WTC11 (cell line): ENCODE data around the gene TMEM9B. TPM values are rescaled to one million over a fixed set of nuclear protein-coding genes. Genes with fewer than 3 reads are reported as not detected.

Experiments used
- ATAC-seq: fragments of 200-7000 bp; cut with Tn5 transposase; 2 replicates; pipeline ENCODE4 v1.10.0; 2021; ENCODE audit warnings: mild to moderate bottlenecking, moderate library complexity
- CTCF ChIA-PET: fragments of 300-600 bp; sonication (Branson Sonifier 250); formaldehyde crosslinking; loops from one replicate; lab custom pipeline; 2021; ENCODE audit warnings: antibody characterized with exemption; lab: Charles Lee
- POLR2A ChIA-PET: fragments of 350-600 bp; sonication (Branson Sonifier 250); formaldehyde crosslinking; loops from one replicate; lab custom pipeline; 2021; ENCODE audit warnings: antibody characterized with exemption; lab: Charles Lee
- DNase-seq: peaks from one replicate; pipeline ENCODE4 v3.0.0; 2021; ENCODE audit warnings: low spot score
- H3K27ac Mint-ChIP-seq: 2 replicates; pipeline ENCODE4 v1.8.0; 2021; ENCODE audit warnings: mixed read lengths
- H3K27me3 Mint-ChIP-seq: 2 replicates; pipeline ENCODE4 v1.8.0; 2021; ENCODE audit warnings: low read depth, mild to moderate bottlenecking, moderate library complexity, mixed read lengths
- H3K36me3 Mint-ChIP-seq: 2 replicates; pipeline ENCODE4 v1.8.0; 2021; ENCODE audit warnings: mixed read lengths
- H3K4me1 Mint-ChIP-seq: 2 replicates; pipeline ENCODE4 v1.8.0; 2022; ENCODE audit warnings: mixed read lengths
- H3K4me3 Mint-ChIP-seq: 2 replicates; pipeline ENCODE4 v1.8.0; 2021; ENCODE audit warnings: mild to moderate bottlenecking, moderate library complexity, mixed read lengths
- H3K9me3 Mint-ChIP-seq: 2 replicates; pipeline ENCODE4 v1.8.0; 2021; ENCODE audit warnings: mixed read lengths
- FOXK1 ChIP-seq: sonication (generic); formaldehyde crosslinking; IDR thresholded peaks from 2 replicates; pipeline ENCODE4 v1.8.0; 2022; ENCODE audit warnings: mild to moderate bottlenecking, moderate library complexity, missing genetic modification reagents
- GABPB1 ChIP-seq: sonication (generic); formaldehyde crosslinking; IDR thresholded peaks from 2 replicates; pipeline ENCODE4 v1.8.1; 2023; ENCODE audit warnings: mild to moderate bottlenecking, missing genetic modification reagents
- GTF2I ChIP-seq: fragments of 250-450 bp; sonication (Bioruptor Pico); conservative IDR thresholded peaks from 2 replicates; pipeline ENCODE4 v1.4.0; 2021; ENCODE audit warnings: mild to moderate bottlenecking
- HMGA2 ChIP-seq: fragments of 250-450 bp; sonication (Bioruptor Pico); IDR thresholded peaks from 2 replicates; pipeline ENCODE4 v1.4.0; 2021; ENCODE audit warnings: mild to moderate bottlenecking, moderate library complexity
- NR1H2 ChIP-seq: sonication (generic); formaldehyde crosslinking; IDR thresholded peaks from 2 replicates; pipeline ENCODE4 v1.9.0; 2021; ENCODE audit warnings: mild to moderate bottlenecking, moderate library complexity, missing genetic modification reagents
- OVOL2 ChIP-seq: fragments of 250-450 bp; sonication (Bioruptor Pico); IDR thresholded peaks from 2 replicates; pipeline ENCODE4 v1.9.0; 2021; ENCODE audit warnings: mild to moderate bottlenecking, borderline replicate concordance
- SMAD3 ChIP-seq: sonication (generic); formaldehyde crosslinking; IDR thresholded peaks from 2 replicates; pipeline ENCODE4 v1.8.0; 2022; ENCODE audit warnings: missing genetic modification reagents, mild to moderate bottlenecking, borderline replicate concordance
- TCF7 ChIP-seq: sonication (generic); formaldehyde crosslinking; IDR thresholded peaks from 2 replicates; pipeline ENCODE4 v1.8.0; 2022; ENCODE audit warnings: mild to moderate bottlenecking, low read depth, missing genetic modification reagents, moderate library complexity
- ZNF317 ChIP-seq: sonication (generic); formaldehyde crosslinking; IDR thresholded peaks from 2 replicates; pipeline ENCODE4 v1.8.1; 2023; ENCODE audit warnings: low read depth, mild to moderate bottlenecking, moderate library complexity, missing genetic modification reagents, borderline replicate concordance
- ZNF396 ChIP-seq: fragments of 250-450 bp; sonication (Bioruptor Pico); IDR thresholded peaks from 2 replicates; pipeline ENCODE4 v1.8.0; 2021; ENCODE audit warnings: mild to moderate bottlenecking, moderate library complexity, borderline replicate concordance
- ZNF416 ChIP-seq: fragments of 250-450 bp; sonication (Bioruptor Pico); IDR thresholded peaks from 2 replicates; pipeline ENCODE4 v1.9.0; 2021; ENCODE audit warnings: mild to moderate bottlenecking, inconsistent platforms
- total RNA-seq: library from RNA; stranded (reverse); gene quantifications from 3 replicates; pipeline ENCODE4 v1.2.3, GENCODE V29; 2021
- TF ChIP-seq, protein P1 (sequence below): sonication (generic); formaldehyde crosslinking; IDR thresholded peaks from 2 replicates; pipeline ENCODE4 v1.8.1; 2022; ENCODE audit warnings: mild to moderate bottlenecking, missing genetic modification reagents, moderate library complexity, borderline replicate concordance
- TF ChIP-seq, protein P2 (sequence below): fragments of 250-450 bp; sonication (Bioruptor Pico); IDR thresholded peaks from 2 replicates; pipeline ENCODE4 v1.8.0; 2021; ENCODE audit warnings: mild to moderate bottlenecking
- TF ChIP-seq, protein P3 (sequence below): sonication (generic); formaldehyde crosslinking; IDR thresholded peaks from 2 replicates; pipeline ENCODE4 v1.8.1; 2022; ENCODE audit warnings: low read depth, missing genetic modification reagents, borderline replicate concordance
- TF ChIP-seq, protein P4 (sequence below): fragments of 250-450 bp; sonication (Bioruptor Pico); IDR thresholded peaks from 2 replicates; pipeline ENCODE4 v1.9.0; 2021; ENCODE audit warnings: moderate library complexity, mild to moderate bottlenecking, inconsistent platforms, borderline replicate concordance
- TF ChIP-seq, protein P5 (sequence below): sonication (generic); formaldehyde crosslinking; IDR thresholded peaks from 2 replicates; pipeline ENCODE4 v1.8.0; 2023; ENCODE audit warnings: missing genetic modification reagents, mild to moderate bottlenecking, borderline replicate concordance
- TF ChIP-seq, protein P6 (sequence below): fragments of 250-450 bp; sonication (Bioruptor Pico); IDR thresholded peaks from 2 replicates; pipeline ENCODE4 v1.9.0; 2021; ENCODE audit warnings: mild to moderate bottlenecking
- TF ChIP-seq, protein P7 (sequence below): sonication (generic); formaldehyde crosslinking; IDR thresholded peaks from 2 replicates; pipeline ENCODE4 v1.8.0; 2022; ENCODE audit warnings: mild to moderate bottlenecking, missing genetic modification reagents
- TF ChIP-seq, protein P8 (sequence below): sonication (generic); formaldehyde crosslinking; IDR thresholded peaks from 2 replicates; pipeline ENCODE4 v1.8.0; 2022; ENCODE audit warnings: mild to moderate bottlenecking, missing genetic modification reagents
- TF ChIP-seq, protein P9 (sequence below): sonication (generic); formaldehyde crosslinking; IDR thresholded peaks from 2 replicates; pipeline ENCODE4 v1.8.1; 2022; ENCODE audit warnings: mild to moderate bottlenecking, moderate library complexity, missing genetic modification reagents

TMEM9B gene
- total RNA-seq, 1 experiment from 2014 or later: 8.7 TPM

DNA sequence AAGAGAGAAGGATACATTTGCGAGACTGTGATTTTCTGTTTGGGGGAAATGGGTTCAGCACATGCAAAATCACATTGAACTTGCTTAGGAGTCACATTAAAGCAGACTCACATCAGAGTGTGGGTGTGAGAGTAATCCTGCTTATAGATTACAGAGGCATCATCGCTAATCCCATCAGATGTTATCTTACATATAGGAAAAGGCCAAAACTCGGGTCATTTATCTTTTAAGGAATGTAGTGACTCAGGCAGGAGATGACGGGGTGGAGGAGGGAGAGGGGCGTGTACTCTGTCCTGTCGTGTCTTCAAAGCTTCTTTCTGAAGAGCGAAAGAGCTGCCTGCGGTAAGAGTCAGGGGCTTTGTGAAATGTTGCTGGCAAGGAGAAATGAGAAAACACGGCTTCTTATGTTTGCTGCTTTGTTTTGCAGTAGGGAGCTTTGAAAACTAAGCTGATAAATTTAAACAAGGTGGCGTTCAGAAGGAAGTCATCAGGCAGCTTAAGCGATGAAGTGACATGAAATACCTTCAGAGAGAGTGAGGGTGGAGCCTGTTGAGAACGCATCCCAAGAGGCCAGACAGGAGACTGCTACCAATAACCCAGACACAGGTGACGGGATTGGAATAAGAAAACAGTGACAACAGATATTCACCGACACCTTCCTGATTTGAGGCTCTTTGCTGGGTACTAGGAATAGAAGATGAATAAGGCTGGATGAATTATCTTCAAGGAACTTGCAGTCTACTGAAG, 29.3 kb downstream of the TMEM9B start:
- CTCF ChIA-PET: interaction anchor here (0.7 to 2.6 kb wide), 7 partner anchors 21 to 158 kb away, joined by 3 to 55 read pairs (median 4); partner anchors contain the start of gene AKIP1
- Mint-ChIP-seq H3K9me3 (no peaks in the 10 kb centered on the region), H3K4me1 (peaks cover 25% of the 10 kb centered on the region), H3K27me3 (no peaks in the 10 kb centered on the region), H3K36me3 (no peaks in the 10 kb centered on the region), H3K4me3 (no peak overlapping the region), H3K27ac (no peak overlapping the region)
- ATAC-seq: no peak
- no peak for DNase-seq
- POLR2A ChIA-PET: no interaction called here
- TF ChIP-seq NR1H2 (no peak), SMAD3 (CRISPR knock-in tag) (no peak), HMGA2 (CRISPR knock-in tag) (no peak), TCF7 (no peak), GABPB1 (CRISPR knock-in tag) (no peak), ZNF317 (CRISPR knock-in tag) (no peak), ZNF396 (no peak), ZNF416 (CRISPR knock-in tag) (no peak), FOXK1 (no peak), GTF2I (CRISPR knock-in tag) (no peak), OVOL2 (no peak)
- TF ChIP-seq, protein P1, sequence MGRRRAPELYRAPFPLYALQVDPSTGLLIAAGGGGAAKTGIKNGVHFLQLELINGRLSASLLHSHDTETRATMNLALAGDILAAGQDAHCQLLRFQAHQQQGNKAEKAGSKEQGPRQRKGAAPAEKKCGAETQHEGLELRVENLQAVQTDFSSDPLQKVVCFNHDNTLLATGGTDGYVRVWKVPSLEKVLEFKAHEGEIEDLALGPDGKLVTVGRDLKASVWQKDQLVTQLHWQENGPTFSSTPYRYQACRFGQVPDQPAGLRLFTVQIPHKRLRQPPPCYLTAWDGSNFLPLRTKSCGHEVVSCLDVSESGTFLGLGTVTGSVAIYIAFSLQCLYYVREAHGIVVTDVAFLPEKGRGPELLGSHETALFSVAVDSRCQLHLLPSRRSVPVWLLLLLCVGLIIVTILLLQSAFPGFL (CRISPR knock-in tag): no peak
- TF ChIP-seq, protein P2, sequence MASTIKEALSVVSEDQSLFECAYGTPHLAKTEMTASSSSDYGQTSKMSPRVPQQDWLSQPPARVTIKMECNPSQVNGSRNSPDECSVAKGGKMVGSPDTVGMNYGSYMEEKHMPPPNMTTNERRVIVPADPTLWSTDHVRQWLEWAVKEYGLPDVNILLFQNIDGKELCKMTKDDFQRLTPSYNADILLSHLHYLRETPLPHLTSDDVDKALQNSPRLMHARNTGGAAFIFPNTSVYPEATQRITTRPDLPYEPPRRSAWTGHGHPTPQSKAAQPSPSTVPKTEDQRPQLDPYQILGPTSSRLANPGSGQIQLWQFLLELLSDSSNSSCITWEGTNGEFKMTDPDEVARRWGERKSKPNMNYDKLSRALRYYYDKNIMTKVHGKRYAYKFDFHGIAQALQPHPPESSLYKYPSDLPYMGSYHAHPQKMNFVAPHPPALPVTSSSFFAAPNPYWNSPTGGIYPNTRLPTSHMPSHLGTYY (CRISPR knock-in tag): no peak
- TF ChIP-seq, protein P3, sequence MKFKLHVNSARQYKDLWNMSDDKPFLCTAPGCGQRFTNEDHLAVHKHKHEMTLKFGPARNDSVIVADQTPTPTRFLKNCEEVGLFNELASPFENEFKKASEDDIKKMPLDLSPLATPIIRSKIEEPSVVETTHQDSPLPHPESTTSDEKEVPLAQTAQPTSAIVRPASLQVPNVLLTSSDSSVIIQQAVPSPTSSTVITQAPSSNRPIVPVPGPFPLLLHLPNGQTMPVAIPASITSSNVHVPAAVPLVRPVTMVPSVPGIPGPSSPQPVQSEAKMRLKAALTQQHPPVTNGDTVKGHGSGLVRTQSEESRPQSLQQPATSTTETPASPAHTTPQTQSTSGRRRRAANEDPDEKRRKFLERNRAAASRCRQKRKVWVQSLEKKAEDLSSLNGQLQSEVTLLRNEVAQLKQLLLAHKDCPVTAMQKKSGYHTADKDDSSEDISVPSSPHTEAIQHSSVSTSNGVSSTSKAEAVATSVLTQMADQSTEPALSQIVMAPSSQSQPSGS (CRISPR knock-in tag): no peak
- TF ChIP-seq, protein P4, sequence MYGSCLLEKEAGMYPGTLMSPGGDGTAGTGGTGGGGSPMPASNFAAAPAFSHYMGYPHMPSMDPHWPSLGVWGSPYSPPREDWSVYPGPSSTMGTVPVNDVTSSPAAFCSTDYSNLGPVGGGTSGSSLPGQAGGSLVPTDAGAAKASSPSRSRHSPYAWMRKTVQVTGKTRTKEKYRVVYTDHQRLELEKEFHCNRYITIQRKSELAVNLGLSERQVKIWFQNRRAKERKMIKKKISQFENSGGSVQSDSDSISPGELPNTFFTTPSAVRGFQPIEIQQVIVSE (CRISPR knock-in tag): no peak
- TF ChIP-seq, protein P5, sequence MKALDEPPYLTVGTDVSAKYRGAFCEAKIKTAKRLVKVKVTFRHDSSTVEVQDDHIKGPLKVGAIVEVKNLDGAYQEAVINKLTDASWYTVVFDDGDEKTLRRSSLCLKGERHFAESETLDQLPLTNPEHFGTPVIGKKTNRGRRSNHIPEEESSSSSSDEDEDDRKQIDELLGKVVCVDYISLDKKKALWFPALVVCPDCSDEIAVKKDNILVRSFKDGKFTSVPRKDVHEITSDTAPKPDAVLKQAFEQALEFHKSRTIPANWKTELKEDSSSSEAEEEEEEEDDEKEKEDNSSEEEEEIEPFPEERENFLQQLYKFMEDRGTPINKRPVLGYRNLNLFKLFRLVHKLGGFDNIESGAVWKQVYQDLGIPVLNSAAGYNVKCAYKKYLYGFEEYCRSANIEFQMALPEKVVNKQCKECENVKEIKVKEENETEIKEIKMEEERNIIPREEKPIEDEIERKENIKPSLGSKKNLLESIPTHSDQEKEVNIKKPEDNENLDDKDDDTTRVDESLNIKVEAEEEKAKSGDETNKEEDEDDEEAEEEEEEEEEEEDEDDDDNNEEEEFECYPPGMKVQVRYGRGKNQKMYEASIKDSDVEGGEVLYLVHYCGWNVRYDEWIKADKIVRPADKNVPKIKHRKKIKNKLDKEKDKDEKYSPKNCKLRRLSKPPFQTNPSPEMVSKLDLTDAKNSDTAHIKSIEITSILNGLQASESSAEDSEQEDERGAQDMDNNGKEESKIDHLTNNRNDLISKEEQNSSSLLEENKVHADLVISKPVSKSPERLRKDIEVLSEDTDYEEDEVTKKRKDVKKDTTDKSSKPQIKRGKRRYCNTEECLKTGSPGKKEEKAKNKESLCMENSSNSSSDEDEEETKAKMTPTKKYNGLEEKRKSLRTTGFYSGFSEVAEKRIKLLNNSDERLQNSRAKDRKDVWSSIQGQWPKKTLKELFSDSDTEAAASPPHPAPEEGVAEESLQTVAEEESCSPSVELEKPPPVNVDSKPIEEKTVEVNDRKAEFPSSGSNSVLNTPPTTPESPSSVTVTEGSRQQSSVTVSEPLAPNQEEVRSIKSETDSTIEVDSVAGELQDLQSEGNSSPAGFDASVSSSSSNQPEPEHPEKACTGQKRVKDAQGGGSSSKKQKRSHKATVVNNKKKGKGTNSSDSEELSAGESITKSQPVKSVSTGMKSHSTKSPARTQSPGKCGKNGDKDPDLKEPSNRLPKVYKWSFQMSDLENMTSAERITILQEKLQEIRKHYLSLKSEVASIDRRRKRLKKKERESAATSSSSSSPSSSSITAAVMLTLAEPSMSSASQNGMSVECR (CRISPR knock-in tag): no peak
- TF ChIP-seq, protein P6, sequence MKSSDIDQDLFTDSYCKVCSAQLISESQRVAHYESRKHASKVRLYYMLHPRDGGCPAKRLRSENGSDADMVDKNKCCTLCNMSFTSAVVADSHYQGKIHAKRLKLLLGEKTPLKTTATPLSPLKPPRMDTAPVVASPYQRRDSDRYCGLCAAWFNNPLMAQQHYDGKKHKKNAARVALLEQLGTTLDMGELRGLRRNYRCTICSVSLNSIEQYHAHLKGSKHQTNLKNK (CRISPR knock-in tag): no peak
- TF ChIP-seq, protein P7, sequence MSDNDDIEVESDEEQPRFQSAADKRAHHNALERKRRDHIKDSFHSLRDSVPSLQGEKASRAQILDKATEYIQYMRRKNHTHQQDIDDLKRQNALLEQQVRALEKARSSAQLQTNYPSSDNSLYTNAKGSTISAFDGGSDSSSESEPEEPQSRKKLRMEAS (CRISPR knock-in tag): no peak
- TF ChIP-seq, protein P8, sequence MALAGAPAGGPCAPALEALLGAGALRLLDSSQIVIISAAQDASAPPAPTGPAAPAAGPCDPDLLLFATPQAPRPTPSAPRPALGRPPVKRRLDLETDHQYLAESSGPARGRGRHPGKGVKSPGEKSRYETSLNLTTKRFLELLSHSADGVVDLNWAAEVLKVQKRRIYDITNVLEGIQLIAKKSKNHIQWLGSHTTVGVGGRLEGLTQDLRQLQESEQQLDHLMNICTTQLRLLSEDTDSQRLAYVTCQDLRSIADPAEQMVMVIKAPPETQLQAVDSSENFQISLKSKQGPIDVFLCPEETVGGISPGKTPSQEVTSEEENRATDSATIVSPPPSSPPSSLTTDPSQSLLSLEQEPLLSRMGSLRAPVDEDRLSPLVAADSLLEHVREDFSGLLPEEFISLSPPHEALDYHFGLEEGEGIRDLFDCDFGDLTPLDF (CRISPR knock-in tag): no peak
- TF ChIP-seq, protein P9, sequence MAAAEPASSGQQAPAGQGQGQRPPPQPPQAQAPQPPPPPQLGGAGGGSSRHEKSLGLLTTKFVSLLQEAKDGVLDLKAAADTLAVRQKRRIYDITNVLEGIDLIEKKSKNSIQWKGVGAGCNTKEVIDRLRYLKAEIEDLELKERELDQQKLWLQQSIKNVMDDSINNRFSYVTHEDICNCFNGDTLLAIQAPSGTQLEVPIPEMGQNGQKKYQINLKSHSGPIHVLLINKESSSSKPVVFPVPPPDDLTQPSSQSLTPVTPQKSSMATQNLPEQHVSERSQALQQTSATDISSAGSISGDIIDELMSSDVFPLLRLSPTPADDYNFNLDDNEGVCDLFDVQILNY (CRISPR knock-in tag): no peak
